HG03060 (cell line): ENCODE measurements around the gene SPATA12.

Source experiments
- ATAC-seq: cut with Tn5 transposase; IDR thresholded peaks from one replicate; pipeline ENCODE4 v1.9.1; 2021; ENCODE audit warnings: low read depth, moderate number of reproducible peaks; ENCODE audit not compliant: unreplicated experiment

The SPATA12 gene

GRCh38 chr3:57109437-57110199 is 49.2 kb downstream of the SPATA12 start:
- ATAC-seq: no peak

- no peak for ATAC-seq
These were observed 49.8 kb downstream of the SPATA12 start for GRCh38 chr3:57110214-57110613.

GRCh38 chr3:57110798-57111197 is 50.3 kb downstream of the SPATA12 start:
- ATAC-seq: no peak

- ATAC-seq: no peak
These were observed 51.7 kb downstream of the SPATA12 start for GRCh38 chr3:57112206-57112605.

GRCh38 chr3:57116501-57116900 is 56.0 kb downstream of the SPATA12 start:
- no peak for ATAC-seq

GRCh38 chr3:57118254-57118653 is 57.8 kb downstream of the SPATA12 start:
- no peak for ATAC-seq

GRCh38 chr3:57120040-57120439 is 59.6 kb downstream of the SPATA12 start:
- ATAC-seq: no peak

- ATAC-seq: no peak
These were observed 60.1 kb downstream of the SPATA12 start for GRCh38 chr3:57120451-57121174.
